ENCODE measurements around the gene ZNF362. TPM values are rescaled to one million over a fixed set of nuclear protein-coding genes. Genes with fewer than 3 reads are reported as not detected.

The ZNF362 gene
- total and polyA plus RNA-seq, 10 of the 15 experiments (the other 5 are each of a cell fraction or from before 2014, with no cell fraction given): 0.74 to 22.8 (median 7.4) TPM

- TF ChIP-seq MTA2 (IDR thresholded peaks at IDR 0.05; ENCODE audit: low read depth): no peak
- TF ChIP-seq POLR2A (IDR thresholded peaks at IDR 0.05; ENCODE audit: low read depth, low read length): 0 out of 2 replicates have a peak, but pooled peaks have one; percentile 29
- TF ChIP-seq CREB1 (IDR thresholded peaks at IDR 0.05; ENCODE audit: low read depth): no peak
These were observed 19.6 kb downstream of the ZNF362 start (continued) for GRCh38 chr1:33275706-33276572.

DNA sequence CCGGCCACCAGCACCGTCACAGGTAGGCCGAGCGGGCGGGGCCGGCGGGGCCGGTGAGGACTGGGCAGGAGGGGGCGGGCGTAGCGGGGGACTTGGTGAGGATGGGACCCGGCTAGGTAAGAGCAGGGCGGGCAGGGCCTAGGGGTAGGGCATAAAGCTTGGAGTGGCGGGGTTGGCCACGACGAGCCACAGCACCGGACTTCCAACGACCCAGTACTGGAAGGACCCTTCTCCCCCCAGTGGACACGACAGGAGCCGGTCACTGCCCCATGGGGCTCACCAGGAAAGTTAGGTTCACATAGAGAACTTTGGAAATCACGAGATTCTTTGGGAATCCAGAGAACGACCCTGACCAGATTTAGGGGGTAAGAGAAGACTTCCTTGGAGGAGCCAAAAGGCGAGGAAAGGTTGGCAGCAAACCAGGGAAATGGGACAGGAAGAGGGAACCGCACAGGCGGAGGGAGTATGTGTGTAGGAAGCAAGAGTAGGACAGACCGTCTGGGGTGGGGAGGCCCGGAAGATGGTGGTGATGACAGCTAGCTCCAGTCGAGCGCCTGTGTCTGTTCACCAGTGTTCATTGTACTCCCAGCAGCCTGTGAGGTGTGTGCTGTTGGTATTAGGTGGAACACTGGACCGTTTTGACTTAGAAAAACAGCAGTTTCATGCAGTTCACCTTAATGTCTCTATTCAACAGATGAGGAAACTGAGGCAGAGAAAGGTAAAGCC, 20.4 kb downstream of the ZNF362 start:
- no peak for ATAC-seq
- H3K9me3 ChIP-seq (replicated peaks; ENCODE audit: control insufficient read depth, insufficient read depth, low read length): no peaks in the 10 kb centered on the region
- no peak for FAIRE-seq
- ChIA-PET SMC1A (ENCODE audit: uncharacterized antibody, unreplicated experiment) (no interaction called here), RAD21 (ENCODE audit: unreplicated experiment) (no interaction called here), POLR2A (no interaction called here), CTCF (no interaction called here)
- no peaks in the 10 kb centered on the region for H3K27me3 ChIP-seq (replicated peaks in 1 of 2; ENCODE audit: control insufficient read depth in 2 of 2, insufficient read depth in 2 of 2, low read length in 1 of 2)
- H3K4me1 ChIP-seq (ENCODE audit: control insufficient read depth, insufficient read depth, low read length): peaks cover 6% of the 10 kb centered on the region
- 64% methylated on average over 17 of the region's 30 CpGs for WGBS (ENCODE audit: insufficient coverage, insufficient replicate concordance, low lambda C conversion rate, missing lambda C conversion rate)
- no peak for DNase-seq (ENCODE audit: low read depth, low spot score)
- intact Hi-C loops (cut with micrococcal nuclease; ENCODE audit: unreplicated experiment): no loop called here
- H3K79me2 ChIP-seq (ENCODE audit: control insufficient read depth, insufficient read depth, low read length): no peaks in the 10 kb centered on the region
- H4K20me1 ChIP-seq (ENCODE audit: control insufficient read depth, insufficient read depth): no peaks in the 10 kb centered on the region
- H3K27ac ChIP-seq (ENCODE audit: control insufficient read depth, insufficient read depth): no peak overlapping the region
- in situ Hi-C loops (cut with MboI): no loop called here
- no peak overlapping the region for H3K9ac ChIP-seq (ENCODE audit: control insufficient read depth, insufficient read depth, low read length)
- no peak for TF ChIP-seq IRF3 (IDR thresholded peaks at IDR 0.05)
- no peak overlapping the region for H2AFZ ChIP-seq (ENCODE audit: control insufficient read depth, low read depth, low read length)
- H3K4me3 ChIP-seq: no peak overlapping the region
- no peak overlapping the region for H3K4me2 ChIP-seq (ENCODE audit: control insufficient read depth, insufficient read depth)
- BruUV-seq (replicated peaks): no TSS peak
- H3K36me3 ChIP-seq (ENCODE audit: control insufficient read depth in 2 of 2, insufficient read depth in 2 of 2, low read length in 1 of 2): peaks cover 0 to 4% of the 10 kb centered on the region in 2 experiments; a peak in 3 of 4 replicates

All from GM12878 (cell line).